Left ventricle myocardium inferior (tissue), 1 donor: ENCODE data around the gene RPS6KA5. TPM values are rescaled to one million over a fixed set of nuclear protein-coding genes. Genes with fewer than 3 reads are reported as not detected.

Experiments
- DNase-seq: peaks from one replicate; pipeline ENCODE4 v3.0.0-alpha.2; 2020
- H3K27ac ChIP-seq: fragments of 200-600 bp; replicated peaks from 2 replicates; pipeline ENCODE4 v1.8.0; 2021
- H3K27me3 ChIP-seq: fragments of 200-600 bp; 2 replicates; pipeline ENCODE4 v1.8.0; 2021; ENCODE audit warnings: low read depth
- H3K36me3 ChIP-seq: fragments of 200-600 bp; 2 replicates; pipeline ENCODE4 v1.8.0; 2021
- H3K4me1 ChIP-seq: fragments of 200-600 bp; 2 replicates; pipeline ENCODE4 v1.8.0; 2021
- H3K4me3 ChIP-seq: fragments of 200-600 bp; 2 replicates; pipeline ENCODE4 v1.8.0; 2021; ENCODE audit warnings: mild to moderate bottlenecking, moderate library complexity
- H3K9me3 ChIP-seq: fragments of 200-600 bp; replicated peaks from 2 replicates; pipeline ENCODE4 v1.8.0; 2021
- intact Hi-C: fragments of 100-400 bp; cut with micrococcal nuclease; formaldehyde crosslinking; loops from one replicate; pipeline ENCODE4 v1.11.0; 2022
- total RNA-seq: library from RNA; stranded (reverse); fragmentation: NEBNext Ultra II Directional; extraction: Animal tissue kit (Norgen Biotek cat#: 25700); gene quantifications from one replicate; pipeline ENCODE4 v1.2.1, GENCODE V29; 2021
- TF ChIP-seq, protein P1 (sequence below): fragments of 200-600 bp; IDR thresholded peaks from 2 replicates; pipeline ENCODE4 v1.8.0; 2021; ENCODE audit warnings: antibody characterized with exemption, mild to moderate bottlenecking, borderline replicate concordance
- donor health status: DM: no; HTN: yes; CAD: no; lungs with severe emphysema.

The RPS6KA5 gene
- total RNA-seq, 1 donor from 2014 or later = 6.4 TPM

DNA sequence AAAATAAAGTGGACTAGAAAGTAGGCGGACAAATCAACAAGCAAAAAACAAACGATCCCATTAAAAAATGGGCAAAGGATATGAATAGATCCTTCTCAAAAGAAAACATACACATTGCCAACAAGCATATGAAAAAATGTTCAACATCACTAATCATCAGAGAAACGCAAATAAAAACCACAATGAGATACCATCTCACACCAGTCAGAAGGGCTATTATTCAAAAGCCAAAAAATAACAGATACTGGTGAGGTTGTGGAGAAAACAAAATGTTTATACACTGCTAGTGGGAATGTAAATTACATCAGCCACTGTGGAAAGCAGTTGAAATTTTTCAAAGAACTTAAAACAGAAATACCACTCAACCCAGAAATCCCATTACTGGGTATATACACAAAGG lies 70.3 kb downstream of the RPS6KA5 start:
- intact Hi-C loops = no loop called here
- no peak overlapping the region for H3K4me3 ChIP-seq
- H3K9me3 ChIP-seq = no peaks in the 10 kb centered on the region
- TF ChIP-seq, protein P1, sequence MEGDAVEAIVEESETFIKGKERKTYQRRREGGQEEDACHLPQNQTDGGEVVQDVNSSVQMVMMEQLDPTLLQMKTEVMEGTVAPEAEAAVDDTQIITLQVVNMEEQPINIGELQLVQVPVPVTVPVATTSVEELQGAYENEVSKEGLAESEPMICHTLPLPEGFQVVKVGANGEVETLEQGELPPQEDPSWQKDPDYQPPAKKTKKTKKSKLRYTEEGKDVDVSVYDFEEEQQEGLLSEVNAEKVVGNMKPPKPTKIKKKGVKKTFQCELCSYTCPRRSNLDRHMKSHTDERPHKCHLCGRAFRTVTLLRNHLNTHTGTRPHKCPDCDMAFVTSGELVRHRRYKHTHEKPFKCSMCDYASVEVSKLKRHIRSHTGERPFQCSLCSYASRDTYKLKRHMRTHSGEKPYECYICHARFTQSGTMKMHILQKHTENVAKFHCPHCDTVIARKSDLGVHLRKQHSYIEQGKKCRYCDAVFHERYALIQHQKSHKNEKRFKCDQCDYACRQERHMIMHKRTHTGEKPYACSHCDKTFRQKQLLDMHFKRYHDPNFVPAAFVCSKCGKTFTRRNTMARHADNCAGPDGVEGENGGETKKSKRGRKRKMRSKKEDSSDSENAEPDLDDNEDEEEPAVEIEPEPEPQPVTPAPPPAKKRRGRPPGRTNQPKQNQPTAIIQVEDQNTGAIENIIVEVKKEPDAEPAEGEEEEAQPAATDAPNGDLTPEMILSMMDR = no peak
- no peak for DNase-seq
- no peaks in the 10 kb centered on the region for H3K4me1 ChIP-seq
- no peaks in the 10 kb centered on the region for H3K27me3 ChIP-seq
- no peaks in the 10 kb centered on the region for H3K36me3 ChIP-seq
- no peak overlapping the region for H3K27ac ChIP-seq

DNA sequence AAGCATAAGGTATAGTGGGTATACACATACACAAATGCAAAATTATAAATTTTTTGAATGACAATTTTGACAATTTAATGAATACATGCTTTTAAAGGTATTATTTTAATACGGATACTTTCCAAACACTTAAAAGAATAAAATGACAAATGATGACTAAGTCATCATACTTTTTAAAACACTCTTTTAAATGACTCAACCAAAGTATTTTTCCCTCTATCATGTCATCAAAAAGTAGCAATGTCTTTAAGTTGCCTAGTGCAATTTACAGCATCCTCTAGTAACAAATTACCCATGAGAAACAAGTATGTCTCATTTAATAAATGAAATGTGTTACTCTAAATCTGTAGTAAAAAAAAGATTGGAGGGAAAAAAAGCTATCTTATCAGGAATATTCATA lies 73.3 kb downstream of the RPS6KA5 start:
- intact Hi-C loops = no loop called here
- H3K27ac ChIP-seq = no peak overlapping the region

DNA sequence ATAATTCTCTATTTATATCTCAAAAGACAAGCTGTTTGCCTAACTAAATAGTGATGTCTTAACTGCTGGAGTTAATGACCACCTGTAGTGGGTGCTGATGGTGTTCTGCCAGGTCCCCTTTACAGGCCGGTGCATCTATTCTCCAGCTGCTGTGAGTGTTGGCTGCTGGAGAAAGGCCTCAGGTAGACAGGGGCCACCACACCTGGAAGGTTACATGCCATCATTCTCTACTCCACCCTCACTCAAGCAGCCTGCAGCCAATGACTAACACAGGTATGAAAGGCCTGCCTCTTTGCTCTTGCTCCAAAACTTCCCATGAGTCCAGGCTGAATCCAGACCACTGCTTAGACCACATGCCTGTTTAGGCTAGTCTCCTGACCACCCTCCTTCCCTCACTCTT lies 73.9 kb downstream of the RPS6KA5 start:
- intact Hi-C loops = no loop called here
- H3K27me3 ChIP-seq = no peaks in the 10 kb centered on the region
- H3K4me1 ChIP-seq = no peaks in the 10 kb centered on the region
- H3K36me3 ChIP-seq = no peaks in the 10 kb centered on the region
- no peak for DNase-seq
- H3K9me3 ChIP-seq = no peaks in the 10 kb centered on the region
- TF ChIP-seq, protein P1 = no peak
- H3K4me3 ChIP-seq = no peak overlapping the region
- H3K27ac ChIP-seq = no peak overlapping the region

More for the DNA sequence above, 73.3 kb downstream of the RPS6KA5 start:
- H3K27me3 ChIP-seq = no peaks in the 10 kb centered on the region
- no peaks in the 10 kb centered on the region for H3K4me1 ChIP-seq
- no peak overlapping the region for H3K4me3 ChIP-seq
- H3K9me3 ChIP-seq = no peaks in the 10 kb centered on the region
- no peak for DNase-seq
- no peaks in the 10 kb centered on the region for H3K36me3 ChIP-seq
- TF ChIP-seq, protein P1 = no peak

DNA sequence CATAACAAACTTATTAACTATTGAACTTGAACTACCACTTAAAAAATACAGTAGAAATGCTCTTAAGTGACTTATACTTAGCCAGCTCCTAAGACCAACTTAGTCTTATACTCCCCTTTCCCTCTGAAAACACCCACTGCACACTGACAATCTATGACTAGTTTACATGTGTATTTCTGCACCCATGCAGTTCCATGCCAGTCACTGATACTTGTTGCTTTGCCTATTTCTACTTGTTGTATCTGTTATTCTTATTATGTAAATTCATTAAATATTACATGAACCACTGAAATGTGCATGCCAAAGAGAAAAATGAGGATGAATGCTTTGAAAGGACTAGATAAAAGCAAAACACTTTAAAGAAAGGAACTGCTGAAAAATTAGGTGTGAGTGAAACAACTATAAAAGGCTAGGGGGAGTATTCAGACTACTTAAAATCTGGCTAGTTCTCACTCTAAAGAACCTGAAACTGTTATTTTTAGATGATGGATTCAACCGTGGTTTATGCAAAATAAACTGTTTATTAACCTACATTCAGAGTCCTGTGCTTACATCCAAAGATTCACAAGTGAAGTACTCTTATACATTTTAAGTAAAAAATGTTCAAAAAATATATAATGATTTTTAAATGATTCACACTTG lies 74.7 kb downstream of the RPS6KA5 start:
- Histone ChIP-seq H3K36me3 (no peaks in the 10 kb centered on the region), H3K27me3 (no peaks in the 10 kb centered on the region), H3K9me3 (no peaks in the 10 kb centered on the region), H3K4me1 (no peaks in the 10 kb centered on the region), H3K27ac (no peak overlapping the region), H3K4me3 (no peak overlapping the region)
- intact Hi-C loops = no loop called here
- TF ChIP-seq, protein P1 = no peak
- DNase-seq = no peak

DNA sequence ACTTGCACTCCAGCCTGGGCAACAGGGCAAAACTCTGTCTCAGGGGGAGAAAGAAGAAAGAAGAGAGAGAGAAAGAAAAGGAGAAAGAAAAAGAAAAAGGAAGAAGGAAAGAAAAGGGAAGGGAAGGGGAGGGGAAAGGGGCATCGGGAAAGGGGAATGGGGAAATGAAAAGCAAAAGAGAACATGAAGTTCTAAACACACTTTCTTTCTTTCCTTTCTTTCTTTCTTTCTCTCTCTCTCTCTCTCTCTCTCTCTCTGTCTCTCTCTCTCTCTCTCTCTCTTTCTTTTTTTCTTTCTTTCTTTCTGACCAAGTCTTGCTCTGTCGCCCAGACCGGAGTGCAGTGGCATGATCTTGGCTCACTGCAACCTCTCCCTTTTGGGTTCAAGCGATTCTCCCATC lies 76.9 kb downstream of the RPS6KA5 start:
- H3K27me3 ChIP-seq = no peaks in the 10 kb centered on the region
- H3K27ac ChIP-seq = no peak overlapping the region
- intact Hi-C loops = no loop called here
- H3K36me3 ChIP-seq = no peaks in the 10 kb centered on the region
- DNase-seq = no peak
- no peaks in the 10 kb centered on the region for H3K9me3 ChIP-seq
- TF ChIP-seq, protein P1 = no peak
- H3K4me3 ChIP-seq = no peak overlapping the region
- no peaks in the 10 kb centered on the region for H3K4me1 ChIP-seq
